Measurements from ENCODE around the gene FOS.
"Not testable (repeated sequence)": the region's sequence is repeated elsewhere in the genome, so short reads cannot be mapped to it uniquely, and the experiment has no call there.

- TF ChIP-seq POLR2A (IDR thresholded peaks at IDR 0.05; ENCODE audit: low read length); GATA1 (IDR thresholded peaks at IDR 0.05; ENCODE audit: low read depth, low read length): not testable (repeated sequence)
Observed at GRCh38 chr14:75306410-75306809, 27.8 kb downstream of the FOS start.

Data from erythroblast (primary cell).